GM12878 (cell line): ENCODE results near the gene COIL. TPM values are rescaled to one million over a fixed set of nuclear protein-coding genes. Genes with fewer than 3 reads are reported as not detected.

Source experiments
- BACH1 ChIP-seq: fragments of 450-650 bp; IDR thresholded peaks from 2 replicates; pipeline ENCODE4 v1.6.1; 2017; ENCODE audit warnings: mild to moderate bottlenecking, borderline replicate concordance
- GABPA ChIP-seq: IDR thresholded peaks from 2 replicates; pipeline ENCODE4 v1.6.1; 2014; ENCODE audit warnings: antibody characterized with exemption, low read depth, mild to moderate bottlenecking, inconsistent platforms
- IRF3 ChIP-seq: fragments of 450-650 bp; IDR thresholded peaks from 2 replicates; pipeline ENCODE4 v1.6.1; 2014; ENCODE audit warnings: mild to moderate bottlenecking
- KLF5 ChIP-seq: fragments of 450-650 bp; IDR thresholded peaks from 2 replicates; pipeline ENCODE4 v1.6.1; 2014; ENCODE audit warnings: mild to moderate bottlenecking; ENCODE audit not compliant: partially characterized antibody
- MYB ChIP-seq: fragments of 150-350 bp; IDR thresholded peaks from 2 replicates; pipeline ENCODE4 v1.6.1; 2014; ENCODE audit warnings: mild to moderate bottlenecking, low read depth, low read length, borderline replicate concordance
- NFIC ChIP-seq: IDR thresholded peaks from 2 replicates; pipeline ENCODE4 v1.6.1; 2012; ENCODE audit warnings: low read depth, mild to moderate bottlenecking, inconsistent platforms, low read length, moderate library complexity
- NKRF ChIP-seq: fragments of 450-650 bp; conservative IDR thresholded peaks from 2 replicates; pipeline ENCODE4 v1.6.1; 2017; ENCODE audit warnings: mild to moderate bottlenecking, moderate library complexity
- RAD51 ChIP-seq: fragments of 450-650 bp; IDR thresholded peaks from 2 replicates; pipeline ENCODE4 v1.6.1; 2016; ENCODE audit warnings: moderate library complexity, mild to moderate bottlenecking, inconsistent platforms
- RCOR1 ChIP-seq: conservative IDR thresholded peaks from 2 replicates; pipeline ENCODE4 v1.6.1; 2012; ENCODE audit warnings: low read depth, low read length, improper control_type of control experiment
- REST ChIP-seq: IDR thresholded peaks from 2 replicates; pipeline ENCODE4 v1.6.1; 2012; ENCODE audit warnings: mild to moderate bottlenecking, low read depth, low read length
- SIX5 ChIP-seq: IDR thresholded peaks from 2 replicates; pipeline ENCODE4 v1.6.1; 2011; ENCODE audit warnings: mild to moderate bottlenecking, low read depth, low read length, moderate library complexity; ENCODE audit not compliant: severe bottlenecking
- ZBTB4 ChIP-seq: fragments of 450-650 bp; formaldehyde crosslinking; IDR thresholded peaks from 2 replicates; pipeline ENCODE4 v1.4.0; 2022; ENCODE audit warnings: mild to moderate bottlenecking, moderate library complexity
- ZBTB40 ChIP-seq: fragments of 450-650 bp; IDR thresholded peaks from 2 replicates; pipeline ENCODE4 v1.6.1; 2016; ENCODE audit warnings: mild to moderate bottlenecking, moderate library complexity, borderline replicate concordance
- polyA plus RNA-seq, 11 experiments: library from polyadenylated mRNA; depleted of rRNA in 4 of 11; unstranded in 6 of 11; stranded (reverse) in 5 of 11; fragments of >200 nt; fragmentation: Nextera tagmentation in 4 of 11; fragmentation: Illumina TruSeq in 1 of 11; extraction: Ambion mirVana in 4 of 11; extraction: Trizol in 1 of 11; gene quantifications; 1 replicate in 1 of 11; 2 replicates in 10 of 11; pipeline versions ENCODE4 v1.2.1 to v1.2.3, GENCODE V29; 2011 to 2016; ENCODE audit warnings: inconsistent platforms in 2 of 11, missing spikeins in 2 of 11, low read depth in 1 of 11
- total RNA-seq, 4 experiments: library from RNA; depleted of rRNA in 3 of 4; stranded (reverse); fragments of >200 nt in 3 of 4; fragmentation: Illumina TruSeq in 1 of 4; extraction: Trizol in 1 of 4; gene quantifications; 2 replicates each; pipeline versions ENCODE4 v1.2.1 to v1.2.3, GENCODE V29; 2013 to 2021

COIL gene
- total and polyA plus RNA-seq, 10 of the 15 experiments (the other 5 are each of a cell fraction or from before 2014, with no cell fraction given) = 13.7 to 24.3 (median 17.4) TPM

GRCh38 chr17:56913867-56914580, 46.8 kb downstream of the COIL start, which contains the start of gene TRIM25 (continued):
- TF ChIP-seq ZBTB40 (no peak; the same call in 1 of the 2 replicates), KLF5 (no peak), MYB (no peak), REST (no peak), RAD51 (peak; percentile 86), SIX5 (no peak), IRF3 (no peak), ZBTB4 (CRISPR knock-in tag) (0 out of 2 replicates have a peak, but pooled peaks have one; percentile 10), RCOR1 (0 out of 2 replicates have a peak, but pooled peaks have one; percentile 48), NFIC (no peak), GABPA (no peak), NKRF (peak; percentile 88), BACH1 (peak; percentile 87)
